CMK (cell line): ENCODE measurements around the gene TTC17.
"Not testable (repeated sequence)": the region's sequence is repeated elsewhere in the genome, so short reads cannot be mapped to it uniquely, and the experiment has no call there.

Experiments used
- DNase-seq: peaks from one replicate; pipeline ENCODE4 v3.0.0-alpha.2; 2010; ENCODE audit warnings: low read depth

Gene TTC17

DNA sequence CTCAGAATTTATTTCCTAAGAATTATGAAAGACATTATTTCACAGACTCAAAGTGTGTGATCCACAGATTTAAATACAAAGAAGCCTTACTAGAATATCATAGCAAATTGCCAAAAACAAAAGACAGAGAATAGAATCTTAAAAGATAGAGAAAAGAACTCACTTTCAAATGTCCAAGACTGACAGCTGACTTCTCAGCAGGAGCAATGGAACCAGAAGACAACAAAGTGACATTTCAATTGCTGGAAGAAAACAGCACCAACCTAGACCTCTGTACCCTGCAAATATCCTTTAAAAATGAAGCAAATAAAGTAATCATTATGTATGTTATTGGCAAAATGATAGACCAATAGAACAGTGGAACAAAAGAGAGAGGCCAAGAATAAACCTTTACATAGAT, 109.2 kb downstream of the TTC17 start:
- no peak for DNase-seq

GRCh38 chr11:43477491-43477890, 118.8 kb downstream of the TTC17 start:
- DNase-seq = not testable (repeated sequence)

- DNase-seq = no peak
These were observed 127.4 kb downstream of the TTC17 start for GRCh38 chr11:43486141-43486540.

DNA sequence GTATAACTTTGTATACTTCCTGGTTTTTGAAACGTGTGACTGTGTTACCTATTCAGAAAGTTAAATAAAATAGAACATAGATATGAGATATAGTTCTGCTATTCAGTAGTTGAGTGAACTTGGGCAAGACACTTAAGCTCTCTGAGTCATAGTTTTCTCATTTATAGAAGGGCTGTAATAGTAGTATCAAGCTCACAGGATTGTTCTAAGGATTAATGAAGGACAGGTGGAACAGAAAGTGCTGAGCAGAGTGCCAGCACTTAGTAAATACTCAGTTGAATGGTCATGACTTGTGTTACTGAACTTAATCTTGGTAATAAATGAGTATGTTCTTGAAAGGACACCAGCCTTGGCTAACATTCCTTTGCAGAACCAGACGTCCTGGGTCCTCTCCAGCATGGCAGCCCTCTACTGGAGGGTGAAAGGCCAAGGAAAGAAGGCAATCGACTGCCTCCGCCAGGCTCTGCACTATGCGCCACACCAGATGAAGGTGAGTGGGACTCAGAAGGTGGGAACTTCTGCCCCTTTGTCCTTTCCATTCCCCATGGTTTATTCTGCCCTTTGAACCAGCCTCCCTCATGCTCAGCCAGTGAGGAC, 131.2 kb downstream of the TTC17 start:
- no peak for DNase-seq

DNA sequence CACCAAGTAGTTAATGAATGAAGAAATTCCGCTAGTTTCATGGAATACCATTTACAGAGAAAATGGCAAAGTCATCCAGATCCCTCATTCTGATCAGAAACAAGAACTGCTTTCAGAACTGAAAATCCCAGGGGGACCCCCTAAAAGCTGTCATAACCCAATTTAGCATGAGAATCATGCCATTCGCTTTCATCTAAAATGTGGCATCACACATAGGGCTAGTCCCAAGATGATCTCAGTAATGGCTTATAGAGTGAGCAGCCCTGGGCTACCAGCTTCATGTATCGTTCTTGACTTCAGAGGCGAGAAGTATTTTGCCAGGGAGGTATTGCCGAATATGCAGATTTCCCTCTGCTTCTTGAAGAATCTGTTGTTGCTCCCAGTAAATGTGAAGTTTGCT, 134.0 kb downstream of the TTC17 start:
- no peak for DNase-seq

DNA sequence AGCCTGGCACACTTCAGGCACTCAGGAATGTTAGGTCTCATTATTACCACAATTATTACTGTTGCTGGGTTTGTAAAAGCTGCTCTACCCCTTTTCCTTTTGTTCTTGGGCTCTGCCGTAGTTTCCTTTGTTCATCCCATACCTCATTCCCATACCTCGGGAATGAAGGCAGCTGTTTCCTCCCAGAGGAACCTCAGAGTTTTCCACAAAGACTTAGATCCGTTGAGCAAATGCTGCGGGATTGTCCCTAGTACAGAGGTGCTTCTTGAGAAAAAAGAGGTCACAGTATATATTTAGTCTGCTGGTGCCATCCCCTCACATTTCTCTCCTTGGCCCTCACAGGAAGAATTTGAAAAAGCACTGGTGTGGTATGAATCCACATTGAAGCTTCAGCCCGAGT, 134.7 kb downstream of the TTC17 start:
- no peak for DNase-seq

DNA sequence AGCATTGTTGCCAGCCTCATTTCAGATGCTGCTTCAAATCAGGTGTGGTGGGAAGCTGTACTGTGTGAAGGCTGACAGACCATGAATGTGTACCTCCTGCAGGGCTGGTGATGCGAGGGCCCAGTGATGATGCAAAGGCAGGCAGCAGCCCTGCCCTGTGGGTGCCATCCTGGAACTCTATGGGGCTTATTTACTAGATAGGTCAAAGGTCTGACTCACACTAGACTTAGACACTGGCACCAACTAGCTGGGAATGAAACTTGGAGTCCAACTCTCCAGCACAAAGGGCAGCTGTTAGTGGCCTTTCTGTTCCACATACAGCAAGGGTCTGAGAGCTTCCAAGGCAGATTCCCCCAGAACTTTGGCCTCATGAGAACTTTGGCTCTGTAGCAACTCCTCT, 138.4 kb downstream of the TTC17 start:
- no peak for DNase-seq

DNA sequence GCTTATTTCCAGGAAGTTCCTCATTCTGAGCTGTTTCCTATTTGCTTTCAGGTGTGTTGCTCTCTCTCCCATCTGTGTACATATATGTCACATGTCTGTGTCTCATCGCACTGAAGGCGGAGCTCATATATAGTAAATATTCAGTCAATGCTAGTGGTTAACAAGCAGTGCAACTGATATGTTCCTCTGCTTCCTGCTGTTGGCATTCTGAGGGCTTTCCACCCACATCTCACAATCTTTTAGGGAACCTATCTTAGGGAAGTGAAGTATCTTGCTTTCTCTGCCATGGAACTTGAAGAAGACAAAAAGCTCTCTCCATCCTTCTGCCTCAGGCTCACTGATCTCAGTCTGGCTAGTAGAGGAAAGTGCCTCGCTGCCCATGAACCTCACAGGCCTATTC, 139.8 kb downstream of the TTC17 start:
- DNase-seq = no peak

- no peak for DNase-seq
These were observed 144.7 kb downstream of the TTC17 start for GRCh38 chr11:43503417-43503816.

DNA sequence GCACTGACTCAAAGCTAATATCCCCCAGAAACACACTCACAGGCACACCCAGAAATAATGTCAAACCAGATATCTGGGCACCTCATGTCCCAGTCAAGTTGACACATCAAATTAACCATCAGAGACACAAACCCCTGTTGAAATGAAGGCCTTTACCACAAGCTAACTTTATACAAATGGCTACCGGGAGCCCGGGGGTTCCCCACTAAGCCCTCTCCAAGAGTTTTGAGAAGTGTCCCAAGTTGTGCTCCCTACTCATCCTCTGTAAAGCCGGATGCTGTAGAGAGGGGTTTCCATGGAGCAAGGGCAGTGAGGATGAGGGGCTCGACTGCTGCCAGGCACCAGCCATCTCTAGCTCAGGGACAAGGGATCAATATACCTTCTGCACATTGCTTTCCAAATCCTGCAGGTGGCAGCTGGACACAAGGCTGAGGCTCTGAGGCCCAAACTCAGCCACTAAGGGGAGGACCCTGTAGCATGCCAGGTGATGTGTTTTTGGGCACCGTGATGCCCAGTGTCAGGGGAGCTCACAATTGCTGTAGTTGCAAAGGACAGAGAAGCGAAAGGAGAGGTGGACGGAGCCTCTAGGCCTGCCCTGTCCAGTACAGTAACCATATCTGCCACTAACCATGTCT, 145.7 kb downstream of the TTC17 start:
- DNase-seq = no peak

DNA sequence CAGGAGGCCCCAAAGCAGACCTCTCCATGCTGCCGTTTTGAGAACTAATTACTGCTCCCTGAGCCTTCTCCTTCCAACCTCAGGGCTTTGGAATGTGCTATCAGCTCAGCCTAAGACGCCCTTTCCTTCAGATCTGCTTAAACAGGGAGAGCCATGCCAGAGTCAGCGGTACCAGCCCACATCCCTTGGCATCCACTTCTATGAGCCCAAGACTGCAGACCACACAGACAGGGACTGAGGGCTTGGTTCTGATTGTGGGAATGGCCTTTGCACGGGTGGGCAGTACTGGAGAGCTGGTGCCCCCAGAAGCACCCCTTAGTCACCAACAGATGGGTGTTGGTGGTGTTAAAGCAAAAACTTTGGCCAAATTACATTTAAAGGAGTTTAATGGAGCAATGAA, 146.5 kb downstream of the TTC17 start:
- DNase-seq = no peak

- DNase-seq = no peak
These were observed 148.5 kb downstream of the TTC17 start for GRCh38 chr11:43507171-43507570.

- no peak for DNase-seq
These were observed 149.8 kb downstream of the TTC17 start for GRCh38 chr11:43508511-43508918.

DNA sequence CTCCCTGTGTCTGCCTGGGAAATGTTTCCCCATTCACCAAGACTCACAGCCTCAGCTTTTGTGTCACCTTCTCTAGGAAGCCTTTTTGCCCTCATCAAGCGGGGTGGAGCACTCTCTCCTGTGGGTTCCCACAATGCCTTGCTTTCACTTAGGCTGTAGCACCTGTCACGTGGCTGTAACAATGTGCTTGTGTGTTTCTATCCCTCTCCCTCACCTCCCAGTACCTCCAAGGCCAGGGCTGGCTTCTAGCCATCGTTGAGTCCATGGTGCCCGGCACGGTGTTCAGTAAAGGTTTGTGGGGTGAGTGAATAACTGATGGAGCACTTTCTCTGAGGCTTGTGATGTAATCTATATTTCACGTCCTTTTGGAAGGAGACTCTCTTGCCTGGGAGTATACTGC, 153.2 kb downstream of the TTC17 start:
- DNase-seq = no peak

- no peak for DNase-seq
These were observed 156.4 kb downstream of the TTC17 start for GRCh38 chr11:43515090-43515489.

DNA sequence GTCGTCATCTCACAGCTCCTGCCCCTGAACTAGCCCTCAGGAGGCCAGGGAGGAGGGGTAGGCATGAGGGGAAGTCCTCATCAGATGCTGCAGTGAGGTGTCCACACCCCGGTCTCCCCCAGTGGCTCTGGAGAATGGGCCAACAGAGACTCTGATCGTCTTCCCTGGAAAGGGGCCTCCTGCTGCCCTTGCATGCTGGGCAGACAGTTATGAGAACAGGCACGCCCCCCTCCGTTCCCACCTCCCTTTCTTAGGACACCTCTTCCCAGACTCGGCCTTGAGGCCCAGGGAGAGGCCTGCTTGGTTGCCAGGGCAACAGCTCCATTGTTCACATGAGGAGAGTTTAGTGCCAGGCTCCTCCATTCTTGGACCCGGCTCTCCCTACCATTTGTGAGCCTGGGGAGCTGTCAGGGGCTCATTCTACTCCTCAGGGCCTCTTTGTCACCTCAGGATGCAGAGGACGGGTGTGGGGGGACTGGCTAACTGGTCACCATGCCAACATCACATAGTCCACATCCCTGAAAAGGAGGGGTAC, 157.7 kb downstream of the TTC17 start:
- no peak for DNase-seq

- no peak for DNase-seq
These were observed 158.8 kb downstream of the TTC17 start for GRCh38 chr11:43517518-43517917.

GRCh38 chr11:43518408-43519160, 159.9 kb downstream of the TTC17 start:
- DNase-seq = no peak

GRCh38 chr11:43521471-43521870, 162.8 kb downstream of the TTC17 start:
- no peak for DNase-seq

- no peak for DNase-seq
These were observed 164.9 kb downstream of the TTC17 start for GRCh38 chr11:43523632-43524031.

- DNase-seq = no peak
These were observed 173.3 kb downstream of the TTC17 start for GRCh38 chr11:43532041-43532440.

GRCh38 chr11:43537833-43538615, 179.3 kb downstream of the TTC17 start:
- DNase-seq = no peak
